Measurements from ENCODE around the gene GNLY. TPM values are rescaled to one million over a fixed set of nuclear protein-coding genes. Genes with fewer than 3 reads are reported as not detected.

Gene GNLY
- total and polyA plus RNA-seq, 9 of the 15 experiments (the other 6 are each of a cell fraction or from before 2014, with no cell fraction given), result not detected

DNA sequence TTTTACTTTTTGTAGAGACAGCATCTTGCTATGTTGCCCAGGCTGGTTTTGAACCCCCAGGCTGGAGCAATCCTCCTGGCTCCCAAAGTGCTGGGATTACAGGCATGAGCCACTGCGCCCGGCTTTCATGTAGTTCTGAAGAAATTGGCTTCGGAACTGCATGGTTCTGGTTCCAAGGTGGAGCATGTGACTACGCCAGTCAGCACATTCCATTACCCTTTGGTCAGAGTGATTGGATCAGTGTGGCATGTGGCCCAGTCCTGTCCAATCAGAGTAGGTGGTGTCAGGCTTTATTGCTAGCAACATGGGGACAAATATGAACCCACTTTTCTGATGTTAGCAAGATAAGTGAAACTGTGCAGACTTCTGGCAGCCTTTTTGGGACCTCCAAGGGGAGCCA lies 43.3 kb downstream of the GNLY start (continued):
- TF ChIP-seq, protein P1, sequence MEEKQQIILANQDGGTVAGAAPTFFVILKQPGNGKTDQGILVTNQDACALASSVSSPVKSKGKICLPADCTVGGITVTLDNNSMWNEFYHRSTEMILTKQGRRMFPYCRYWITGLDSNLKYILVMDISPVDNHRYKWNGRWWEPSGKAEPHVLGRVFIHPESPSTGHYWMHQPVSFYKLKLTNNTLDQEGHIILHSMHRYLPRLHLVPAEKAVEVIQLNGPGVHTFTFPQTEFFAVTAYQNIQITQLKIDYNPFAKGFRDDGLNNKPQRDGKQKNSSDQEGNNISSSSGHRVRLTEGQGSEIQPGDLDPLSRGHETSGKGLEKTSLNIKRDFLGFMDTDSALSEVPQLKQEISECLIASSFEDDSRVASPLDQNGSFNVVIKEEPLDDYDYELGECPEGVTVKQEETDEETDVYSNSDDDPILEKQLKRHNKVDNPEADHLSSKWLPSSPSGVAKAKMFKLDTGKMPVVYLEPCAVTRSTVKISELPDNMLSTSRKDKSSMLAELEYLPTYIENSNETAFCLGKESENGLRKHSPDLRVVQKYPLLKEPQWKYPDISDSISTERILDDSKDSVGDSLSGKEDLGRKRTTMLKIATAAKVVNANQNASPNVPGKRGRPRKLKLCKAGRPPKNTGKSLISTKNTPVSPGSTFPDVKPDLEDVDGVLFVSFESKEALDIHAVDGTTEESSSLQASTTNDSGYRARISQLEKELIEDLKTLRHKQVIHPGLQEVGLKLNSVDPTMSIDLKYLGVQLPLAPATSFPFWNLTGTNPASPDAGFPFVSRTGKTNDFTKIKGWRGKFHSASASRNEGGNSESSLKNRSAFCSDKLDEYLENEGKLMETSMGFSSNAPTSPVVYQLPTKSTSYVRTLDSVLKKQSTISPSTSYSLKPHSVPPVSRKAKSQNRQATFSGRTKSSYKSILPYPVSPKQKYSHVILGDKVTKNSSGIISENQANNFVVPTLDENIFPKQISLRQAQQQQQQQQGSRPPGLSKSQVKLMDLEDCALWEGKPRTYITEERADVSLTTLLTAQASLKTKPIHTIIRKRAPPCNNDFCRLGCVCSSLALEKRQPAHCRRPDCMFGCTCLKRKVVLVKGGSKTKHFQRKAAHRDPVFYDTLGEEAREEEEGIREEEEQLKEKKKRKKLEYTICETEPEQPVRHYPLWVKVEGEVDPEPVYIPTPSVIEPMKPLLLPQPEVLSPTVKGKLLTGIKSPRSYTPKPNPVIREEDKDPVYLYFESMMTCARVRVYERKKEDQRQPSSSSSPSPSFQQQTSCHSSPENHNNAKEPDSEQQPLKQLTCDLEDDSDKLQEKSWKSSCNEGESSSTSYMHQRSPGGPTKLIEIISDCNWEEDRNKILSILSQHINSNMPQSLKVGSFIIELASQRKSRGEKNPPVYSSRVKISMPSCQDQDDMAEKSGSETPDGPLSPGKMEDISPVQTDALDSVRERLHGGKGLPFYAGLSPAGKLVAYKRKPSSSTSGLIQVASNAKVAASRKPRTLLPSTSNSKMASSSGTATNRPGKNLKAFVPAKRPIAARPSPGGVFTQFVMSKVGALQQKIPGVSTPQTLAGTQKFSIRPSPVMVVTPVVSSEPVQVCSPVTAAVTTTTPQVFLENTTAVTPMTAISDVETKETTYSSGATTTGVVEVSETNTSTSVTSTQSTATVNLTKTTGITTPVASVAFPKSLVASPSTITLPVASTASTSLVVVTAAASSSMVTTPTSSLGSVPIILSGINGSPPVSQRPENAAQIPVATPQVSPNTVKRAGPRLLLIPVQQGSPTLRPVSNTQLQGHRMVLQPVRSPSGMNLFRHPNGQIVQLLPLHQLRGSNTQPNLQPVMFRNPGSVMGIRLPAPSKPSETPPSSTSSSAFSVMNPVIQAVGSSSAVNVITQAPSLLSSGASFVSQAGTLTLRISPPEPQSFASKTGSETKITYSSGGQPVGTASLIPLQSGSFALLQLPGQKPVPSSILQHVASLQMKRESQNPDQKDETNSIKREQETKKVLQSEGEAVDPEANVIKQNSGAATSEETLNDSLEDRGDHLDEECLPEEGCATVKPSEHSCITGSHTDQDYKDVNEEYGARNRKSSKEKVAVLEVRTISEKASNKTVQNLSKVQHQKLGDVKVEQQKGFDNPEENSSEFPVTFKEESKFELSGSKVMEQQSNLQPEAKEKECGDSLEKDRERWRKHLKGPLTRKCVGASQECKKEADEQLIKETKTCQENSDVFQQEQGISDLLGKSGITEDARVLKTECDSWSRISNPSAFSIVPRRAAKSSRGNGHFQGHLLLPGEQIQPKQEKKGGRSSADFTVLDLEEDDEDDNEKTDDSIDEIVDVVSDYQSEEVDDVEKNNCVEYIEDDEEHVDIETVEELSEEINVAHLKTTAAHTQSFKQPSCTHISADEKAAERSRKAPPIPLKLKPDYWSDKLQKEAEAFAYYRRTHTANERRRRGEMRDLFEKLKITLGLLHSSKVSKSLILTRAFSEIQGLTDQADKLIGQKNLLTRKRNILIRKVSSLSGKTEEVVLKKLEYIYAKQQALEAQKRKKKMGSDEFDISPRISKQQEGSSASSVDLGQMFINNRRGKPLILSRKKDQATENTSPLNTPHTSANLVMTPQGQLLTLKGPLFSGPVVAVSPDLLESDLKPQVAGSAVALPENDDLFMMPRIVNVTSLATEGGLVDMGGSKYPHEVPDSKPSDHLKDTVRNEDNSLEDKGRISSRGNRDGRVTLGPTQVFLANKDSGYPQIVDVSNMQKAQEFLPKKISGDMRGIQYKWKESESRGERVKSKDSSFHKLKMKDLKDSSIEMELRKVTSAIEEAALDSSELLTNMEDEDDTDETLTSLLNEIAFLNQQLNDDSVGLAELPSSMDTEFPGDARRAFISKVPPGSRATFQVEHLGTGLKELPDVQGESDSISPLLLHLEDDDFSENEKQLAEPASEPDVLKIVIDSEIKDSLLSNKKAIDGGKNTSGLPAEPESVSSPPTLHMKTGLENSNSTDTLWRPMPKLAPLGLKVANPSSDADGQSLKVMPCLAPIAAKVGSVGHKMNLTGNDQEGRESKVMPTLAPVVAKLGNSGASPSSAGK (IDR thresholded peaks at IDR 0.05), result 0 out of 2 replicates have a peak, but pooled peaks have one; percentile 9
- TF ChIP-seq, protein P2, sequence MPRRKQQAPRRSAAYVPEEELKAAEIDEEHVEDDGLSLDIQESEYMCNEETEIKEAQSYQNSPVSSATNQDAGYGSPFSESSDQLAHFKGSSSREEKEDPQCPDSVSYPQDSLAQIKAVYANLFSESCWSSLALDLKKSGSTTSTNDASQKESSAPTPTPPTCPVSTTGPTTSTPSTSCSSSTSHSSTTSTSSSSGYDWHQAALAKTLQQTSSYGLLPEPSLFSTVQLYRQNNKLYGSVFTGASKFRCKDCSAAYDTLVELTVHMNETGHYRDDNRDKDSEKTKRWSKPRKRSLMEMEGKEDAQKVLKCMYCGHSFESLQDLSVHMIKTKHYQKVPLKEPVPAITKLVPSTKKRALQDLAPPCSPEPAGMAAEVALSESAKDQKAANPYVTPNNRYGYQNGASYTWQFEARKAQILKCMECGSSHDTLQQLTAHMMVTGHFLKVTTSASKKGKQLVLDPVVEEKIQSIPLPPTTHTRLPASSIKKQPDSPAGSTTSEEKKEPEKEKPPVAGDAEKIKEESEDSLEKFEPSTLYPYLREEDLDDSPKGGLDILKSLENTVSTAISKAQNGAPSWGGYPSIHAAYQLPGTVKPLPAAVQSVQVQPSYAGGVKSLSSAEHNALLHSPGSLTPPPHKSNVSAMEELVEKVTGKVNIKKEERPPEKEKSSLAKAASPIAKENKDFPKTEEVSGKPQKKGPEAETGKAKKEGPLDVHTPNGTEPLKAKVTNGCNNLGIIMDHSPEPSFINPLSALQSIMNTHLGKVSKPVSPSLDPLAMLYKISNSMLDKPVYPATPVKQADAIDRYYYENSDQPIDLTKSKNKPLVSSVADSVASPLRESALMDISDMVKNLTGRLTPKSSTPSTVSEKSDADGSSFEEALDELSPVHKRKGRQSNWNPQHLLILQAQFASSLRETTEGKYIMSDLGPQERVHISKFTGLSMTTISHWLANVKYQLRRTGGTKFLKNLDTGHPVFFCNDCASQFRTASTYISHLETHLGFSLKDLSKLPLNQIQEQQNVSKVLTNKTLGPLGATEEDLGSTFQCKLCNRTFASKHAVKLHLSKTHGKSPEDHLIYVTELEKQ (CRISPR knock-in tag; IDR thresholded peaks at IDR 0.05), result no peak
- no peak for TF ChIP-seq ZNF431 (CRISPR knock-in tag; IDR thresholded peaks at IDR 0.05)
- 0 out of 2 replicates have a peak, but pooled peaks have one; percentile 6 for TF ChIP-seq MAFF (IDR thresholded peaks at IDR 0.05; ENCODE audit: low read length)
- TF ChIP-seq, protein P3, sequence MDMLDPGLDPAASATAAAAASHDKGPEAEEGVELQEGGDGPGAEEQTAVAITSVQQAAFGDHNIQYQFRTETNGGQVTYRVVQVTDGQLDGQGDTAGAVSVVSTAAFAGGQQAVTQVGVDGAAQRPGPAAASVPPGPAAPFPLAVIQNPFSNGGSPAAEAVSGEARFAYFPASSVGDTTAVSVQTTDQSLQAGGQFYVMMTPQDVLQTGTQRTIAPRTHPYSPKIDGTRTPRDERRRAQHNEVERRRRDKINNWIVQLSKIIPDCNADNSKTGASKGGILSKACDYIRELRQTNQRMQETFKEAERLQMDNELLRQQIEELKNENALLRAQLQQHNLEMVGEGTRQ (CRISPR knock-in tag; IDR thresholded peaks at IDR 0.05), result peak; percentile 54
- TF ChIP-seq, protein P4, sequence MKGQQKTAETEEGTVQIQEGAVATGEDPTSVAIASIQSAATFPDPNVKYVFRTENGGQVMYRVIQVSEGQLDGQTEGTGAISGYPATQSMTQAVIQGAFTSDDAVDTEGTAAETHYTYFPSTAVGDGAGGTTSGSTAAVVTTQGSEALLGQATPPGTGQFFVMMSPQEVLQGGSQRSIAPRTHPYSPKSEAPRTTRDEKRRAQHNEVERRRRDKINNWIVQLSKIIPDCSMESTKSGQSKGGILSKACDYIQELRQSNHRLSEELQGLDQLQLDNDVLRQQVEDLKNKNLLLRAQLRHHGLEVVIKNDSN (CRISPR knock-in tag; IDR thresholded peaks at IDR 0.05), result peak; percentile 64
- TF ChIP-seq KDM1A (IDR thresholded peaks at IDR 0.05), result no peak
- TF ChIP-seq NCOA4 (IDR thresholded peaks at IDR 0.05; ENCODE audit: partially characterized antibody), result no peak
- no peak for TF ChIP-seq TRIM28 (IDR thresholded peaks at IDR 0.05)
- peak; percentile 41; the same call in 1 of the 2 replicates for TF ChIP-seq L3MBTL2 (IDR thresholded peaks at IDR 0.05)
- TF ChIP-seq NFE2 (IDR thresholded peaks at IDR 0.05; ENCODE audit: low read depth), result no peak
- no peak for TF ChIP-seq BRD9 (IDR thresholded peaks at IDR 0.05; ENCODE audit: low read depth, partially characterized antibody)
- TF ChIP-seq MECOM (CRISPR knock-in tag; IDR thresholded peaks at IDR 0.05), result no peak
